Neural crest cell (in vitro differentiated cells): ENCODE measurements around the gene CEP63. TPM values are rescaled to one million over a fixed set of nuclear protein-coding genes. Genes with fewer than 3 reads are reported as not detected.
A peak's percentile ranks its signal among the peaks of the same experiment; 100 is the strongest.

Experiments
- DNase-seq: peaks from one replicate; pipeline ENCODE4 v3.0.0; 2021; ENCODE audit warnings: low read depth, mixed read lengths, low spot score
- H3K27ac Mint-ChIP-seq: one replicate; pipeline ENCODE4 v1.8.0; 2021; ENCODE audit warnings: mild to moderate bottlenecking, mixed read lengths; ENCODE audit not compliant: unreplicated experiment
- H3K27me3 Mint-ChIP-seq: 2 replicates; pipeline ENCODE4 v1.8.0; 2021; ENCODE audit warnings: low read depth, mild to moderate bottlenecking, mixed read lengths
- H3K36me3 Mint-ChIP-seq: 2 replicates; pipeline ENCODE4 v1.8.0; 2021; ENCODE audit warnings: low read depth, mild to moderate bottlenecking, mixed read lengths
- H3K4me1 Mint-ChIP-seq: 2 replicates; pipeline ENCODE4 v1.8.0; 2021; ENCODE audit warnings: mixed read lengths
- H3K4me3 Mint-ChIP-seq: one replicate; pipeline ENCODE4 v1.8.0; 2021; ENCODE audit warnings: mild to moderate bottlenecking, mixed read lengths
- H3K9me3 Mint-ChIP-seq: 2 replicates; pipeline ENCODE4 v1.8.0; 2021; ENCODE audit warnings: mixed read lengths
- CTCF ChIP-seq: fragments of 200-600 bp; sonication (generic); conservative IDR thresholded peaks from 2 replicates; pipeline ENCODE4 v1.5.0; 2021; ENCODE audit warnings: antibody characterized with exemption, mild to moderate bottlenecking
- total RNA-seq: library from RNA; stranded (reverse); gene quantifications from 2 replicates; pipeline ENCODE4 v1.2.1, GENCODE V29; 2021

The CEP63 gene
- total RNA-seq, 1 donor from 2014 or later = 27.0 TPM

DNA sequence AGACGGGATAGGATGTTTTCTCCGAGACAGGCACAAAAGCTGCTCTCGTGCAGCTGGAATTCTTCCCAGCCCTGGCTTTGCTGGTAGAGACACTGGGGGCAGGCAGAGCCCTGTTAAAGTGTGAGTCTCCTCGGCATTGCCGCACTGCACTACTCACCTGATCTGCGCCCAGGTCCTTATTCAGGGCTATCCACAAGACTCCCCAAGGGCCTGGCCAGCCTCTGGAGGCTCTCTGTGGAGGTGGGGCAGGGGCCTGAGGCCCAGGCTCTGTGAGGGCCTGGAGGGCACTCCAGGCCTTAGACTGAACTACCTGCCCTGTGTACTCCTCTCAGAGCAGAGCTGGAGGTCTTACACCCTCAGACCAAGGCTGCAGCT is 116.6 kb downstream of the CEP63 start:
- Mint-ChIP-seq H3K9me3 (no peaks in the 10 kb centered on the region), H3K27me3 (peaks cover 4% of the 10 kb centered on the region), H3K27ac (peak overlapping the region; percentile 4), H3K4me1 (peaks cover 48% of the 10 kb centered on the region), H3K4me3 (peak overlapping the region; percentile 70), H3K36me3 (no peaks in the 10 kb centered on the region)
- TF ChIP-seq CTCF = no peak
- DNase-seq = no peak

DNA sequence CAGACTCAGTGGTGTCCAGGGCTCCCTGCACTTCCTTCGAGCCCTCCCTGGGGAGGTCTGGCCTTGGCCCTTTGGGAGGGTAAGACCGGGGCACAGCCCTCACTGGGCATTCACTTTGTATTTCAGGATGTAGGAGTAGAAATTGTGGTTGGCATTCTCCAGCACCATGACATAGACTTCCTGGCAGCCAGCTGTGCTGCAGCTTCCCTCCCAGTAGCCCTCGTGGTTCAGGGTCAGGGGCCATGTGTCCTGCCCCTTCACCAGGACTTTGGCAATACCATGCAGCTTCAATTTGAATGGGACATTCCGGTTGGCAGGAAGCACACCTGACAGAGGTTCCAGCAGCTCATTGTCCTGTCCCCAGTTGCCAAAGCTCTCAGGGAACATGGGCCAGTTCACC is 117.6 kb downstream of the CEP63 start:
- peaks cover 45% of the 10 kb centered on the region for H3K4me1 Mint-ChIP-seq

GRCh38 chr3:134603956-134604355 is 118.1 kb downstream of the CEP63 start:
- H3K4me3 Mint-ChIP-seq = no peak overlapping the region
- peaks cover 4% of the 10 kb centered on the region for H3K27me3 Mint-ChIP-seq
- H3K36me3 Mint-ChIP-seq = no peaks in the 10 kb centered on the region
- no peak overlapping the region for H3K27ac Mint-ChIP-seq
- no peak for DNase-seq
- no peaks in the 10 kb centered on the region for H3K9me3 Mint-ChIP-seq
- peaks cover 43% of the 10 kb centered on the region for H3K4me1 Mint-ChIP-seq
- no peak for TF ChIP-seq CTCF

More for the DNA sequence above, 117.6 kb downstream of the CEP63 start:
- peaks cover 4% of the 10 kb centered on the region for H3K27me3 Mint-ChIP-seq
- no peak overlapping the region for H3K27ac Mint-ChIP-seq
- TF ChIP-seq CTCF = no peak
- H3K9me3 Mint-ChIP-seq = no peaks in the 10 kb centered on the region
- H3K36me3 Mint-ChIP-seq = no peaks in the 10 kb centered on the region
- no peak overlapping the region for H3K4me3 Mint-ChIP-seq
- DNase-seq = no peak

- Mint-ChIP-seq H3K9me3 (no peaks in the 10 kb centered on the region), H3K27ac (no peak overlapping the region), H3K4me1 (peaks cover 29% of the 10 kb centered on the region), H3K36me3 (no peaks in the 10 kb centered on the region), H3K4me3 (no peak overlapping the region), H3K27me3 (peaks cover 4% of the 10 kb centered on the region)
- no peak for DNase-seq
- TF ChIP-seq CTCF = no peak
Observed at GRCh38 chr3:134605556-134605955, 119.7 kb downstream of the CEP63 start.

- TF ChIP-seq CTCF = no peak
- H3K36me3 Mint-ChIP-seq = no peaks in the 10 kb centered on the region
- no peak overlapping the region for H3K27ac Mint-ChIP-seq
- H3K4me3 Mint-ChIP-seq = no peak overlapping the region
- no peaks in the 10 kb centered on the region for H3K27me3 Mint-ChIP-seq
- peaks cover 22% of the 10 kb centered on the region for H3K4me1 Mint-ChIP-seq
- no peaks in the 10 kb centered on the region for H3K9me3 Mint-ChIP-seq
- DNase-seq = no peak
Observed at GRCh38 chr3:134606033-134607025, 120.5 kb downstream of the CEP63 start.
